NCI-H2107 (cell line): Measurements from ENCODE around the gene DLAT.
"Not testable (repeated sequence)": the region's sequence is repeated elsewhere in the genome, so short reads cannot be mapped to it uniquely, and the experiment has no call there.

Experiments
- DNase-seq: peaks from one replicate; lab custom pipeline; 2025; lab: John Stamatoyannopoulos, UW

Gene DLAT

GRCh38 chr11:112024773-112025678 is at the start of gene DLAT:
Gene DLAT, plus strand, starts transcription at chr11:112025408. Its CDS starts 65 bp downstream, at chr11:112025473.
- peak; percentile 73 for DNase-seq

- DNase-seq = no peak
Measured at GRCh38 chr11:111976119-111976766, 49.0 kb upstream of the DLAT start.

- DNase-seq = no peak
Measured at GRCh38 chr11:111976767-111977145, 48.5 kb upstream of the DLAT start.

- no peak for DNase-seq
Measured at GRCh38 chr11:111977146-111978027, 47.8 kb upstream of the DLAT start.

GRCh38 chr11:111978028-111978771 is 47.0 kb upstream of the DLAT start:
- no peak for DNase-seq

GRCh38 chr11:111980062-111980461 is 45.1 kb upstream of the DLAT start:
- no peak for DNase-seq

- no peak for DNase-seq
Measured at GRCh38 chr11:111981270-111981669, 43.9 kb upstream of the DLAT start.

GRCh38 chr11:111982019-111982464 is 43.2 kb upstream of the DLAT start:
- peak; percentile 40 for DNase-seq

GRCh38 chr11:111982541-111983186 is 42.5 kb upstream of the DLAT start:
- DNase-seq = no peak

GRCh38 chr11:111983187-111983986 is 41.8 kb upstream of the DLAT start:
- DNase-seq = no peak

- no peak for DNase-seq
Measured at GRCh38 chr11:111986589-111986988, 38.6 kb upstream of the DLAT start.

- DNase-seq = no peak
Measured at GRCh38 chr11:111990381-111990780, 34.8 kb upstream of the DLAT start.

GRCh38 chr11:111992206-111992855 is 32.9 kb upstream of the DLAT start:
- no peak for DNase-seq

GRCh38 chr11:111996129-111996528 is 29.1 kb upstream of the DLAT start:
- DNase-seq = no peak

- not testable (repeated sequence) for DNase-seq
Measured at GRCh38 chr11:111996669-111997068, 28.5 kb upstream of the DLAT start.

- no peak for DNase-seq
Measured at GRCh38 chr11:111999111-111999510, 26.1 kb upstream of the DLAT start.

GRCh38 chr11:112000703-112001102 is 24.5 kb upstream of the DLAT start:
- no peak for DNase-seq

GRCh38 chr11:112002491-112003216 is 22.6 kb upstream of the DLAT start:
- DNase-seq = no peak

- DNase-seq = no peak
Measured at GRCh38 chr11:112004389-112004788, 20.8 kb upstream of the DLAT start.
